NCI-H748 (cell line): ENCODE results near the gene TRAF2.
A peak's percentile ranks its signal among the peaks of the same experiment; 100 is the strongest.

Experiments
- DNase-seq: peaks from one replicate; lab custom pipeline; 2025; ENCODE audit not compliant: unreplicated experiment; lab: John Stamatoyannopoulos, UW

The TRAF2 gene

GRCh38 chr9:136930014-136930413, 43.7 kb downstream of the TRAF2 start:
- no peak for DNase-seq

DNA sequence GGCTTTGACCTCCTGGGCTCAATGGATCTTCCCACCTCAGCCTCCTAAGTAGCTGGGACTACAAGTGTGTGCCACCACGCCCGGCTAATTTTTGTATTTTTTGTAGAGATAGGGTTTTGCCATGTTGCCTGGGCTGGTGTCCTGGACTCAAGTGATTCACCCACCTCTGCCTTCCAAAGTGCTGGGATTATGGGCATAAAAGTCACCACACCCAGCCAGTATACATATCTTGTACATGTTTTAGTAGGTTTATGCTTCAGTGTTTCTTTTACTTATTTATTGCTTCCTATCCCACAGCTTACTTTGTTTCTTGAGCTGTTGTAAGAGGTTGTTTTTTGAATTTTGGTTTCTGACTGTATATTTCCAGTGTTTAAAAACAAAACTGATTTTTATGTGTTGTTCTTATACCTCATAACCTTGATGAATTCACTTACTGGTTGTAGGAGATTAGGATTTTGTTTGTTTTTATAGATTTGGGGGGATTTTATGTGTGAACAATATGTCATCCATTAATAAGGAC, 45.4 kb downstream of the TRAF2 start:
- no peak for DNase-seq

GRCh38 chr9:136934277-136934676, 48.0 kb downstream of the TRAF2 start:
- DNase-seq: no peak

DNA sequence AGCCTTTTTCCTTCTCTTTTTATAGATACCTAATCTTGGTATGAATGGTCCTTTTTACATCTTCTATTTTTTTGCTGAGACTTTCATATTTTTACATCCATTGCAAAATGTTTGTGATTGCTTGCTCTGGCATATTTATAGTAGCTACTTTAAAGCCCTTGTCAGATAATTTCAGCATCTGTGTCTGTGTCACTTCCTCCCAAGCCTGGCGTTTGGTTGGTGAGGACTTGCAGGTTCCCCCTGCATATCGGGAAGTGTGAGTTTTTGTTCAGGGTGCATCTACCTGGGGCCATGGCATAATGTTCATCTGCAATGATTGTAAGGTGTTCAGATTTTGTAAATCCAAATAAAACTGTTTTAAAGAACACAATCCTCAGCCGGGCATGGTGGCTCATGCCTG, 49.3 kb downstream of the TRAF2 start:
- DNase-seq: no peak

DNA sequence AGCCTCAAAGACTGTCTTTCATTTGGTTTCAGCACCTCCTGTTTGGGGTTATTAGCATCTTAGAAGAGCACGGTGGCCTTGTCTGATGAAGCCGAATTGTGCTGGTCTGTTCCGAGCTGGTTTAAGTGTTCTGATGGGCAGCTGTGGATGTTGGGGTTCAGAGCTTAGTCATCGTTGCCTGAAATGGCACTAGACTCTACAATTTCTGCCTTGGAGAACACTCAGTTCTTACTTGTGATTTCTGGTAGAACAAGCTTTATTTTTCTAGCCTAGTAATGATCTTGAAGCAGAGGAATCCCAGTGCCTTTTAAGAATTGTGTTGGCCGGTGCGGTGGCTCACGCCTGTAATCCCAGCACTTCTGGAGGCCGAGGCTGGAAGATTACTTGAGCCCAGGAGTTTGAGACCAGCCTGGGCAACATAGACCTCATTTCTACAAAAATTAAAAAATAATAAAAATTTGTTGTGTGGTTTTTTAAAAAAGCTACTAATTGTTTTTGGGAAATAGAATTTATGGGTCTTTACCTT, 50.4 kb downstream of the TRAF2 start:
- DNase-seq: no peak

GRCh38 chr9:136937186-136938001, 51.1 kb downstream of the TRAF2 start:
- no peak for DNase-seq

- no peak for DNase-seq
These were observed 53.2 kb downstream of the TRAF2 start for GRCh38 chr9:136939431-136939995.

GRCh38 chr9:136939996-136940525, 53.7 kb downstream of the TRAF2 start:
- DNase-seq: no peak

GRCh38 chr9:136940526-136941230, 54.4 kb downstream of the TRAF2 start:
- DNase-seq: no peak

- DNase-seq: no peak
These were observed 55.2 kb downstream of the TRAF2 start for GRCh38 chr9:136941231-136942111.

DNA sequence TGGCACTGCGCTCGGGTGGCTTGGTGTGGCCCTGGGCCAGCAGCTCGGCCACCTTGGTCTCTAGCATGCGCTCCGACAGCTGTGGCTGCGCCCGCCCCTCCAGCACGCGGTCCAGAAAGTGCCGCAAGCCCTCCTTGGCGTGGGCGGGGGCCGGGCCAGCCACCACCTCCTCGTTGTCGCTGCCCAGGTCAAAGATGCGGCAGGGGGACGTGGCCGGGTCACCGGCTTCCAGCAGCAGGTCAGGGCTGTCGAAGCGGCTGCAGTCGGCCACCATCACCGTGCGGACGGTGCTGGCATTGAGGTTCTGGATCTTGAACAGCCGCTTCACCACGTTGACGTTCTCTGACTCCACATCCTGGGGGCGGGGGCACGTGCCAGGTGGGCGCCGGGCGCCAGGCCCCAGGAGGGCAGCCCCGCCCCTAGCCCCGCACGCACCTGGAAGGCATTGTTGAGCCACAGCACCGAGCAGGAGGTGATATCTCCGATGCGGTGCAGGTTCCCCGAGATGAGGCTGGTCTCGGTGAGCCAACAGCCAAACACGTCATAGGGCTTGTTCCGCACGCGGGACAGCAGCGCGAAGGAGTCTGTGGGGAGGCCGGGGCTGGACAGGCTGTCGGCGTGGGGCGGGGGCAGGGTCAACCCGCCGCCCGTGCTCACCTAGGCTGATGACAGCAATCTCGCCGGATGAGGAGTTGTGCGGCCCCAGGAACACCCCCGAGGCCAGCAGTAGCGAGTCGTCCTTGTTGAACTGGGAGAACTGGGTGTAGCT, 56.0 kb downstream of the TRAF2 start:
- DNase-seq: no peak

GRCh38 chr9:136942881-136943230, 56.5 kb downstream of the TRAF2 start:
- no peak for DNase-seq

DNA sequence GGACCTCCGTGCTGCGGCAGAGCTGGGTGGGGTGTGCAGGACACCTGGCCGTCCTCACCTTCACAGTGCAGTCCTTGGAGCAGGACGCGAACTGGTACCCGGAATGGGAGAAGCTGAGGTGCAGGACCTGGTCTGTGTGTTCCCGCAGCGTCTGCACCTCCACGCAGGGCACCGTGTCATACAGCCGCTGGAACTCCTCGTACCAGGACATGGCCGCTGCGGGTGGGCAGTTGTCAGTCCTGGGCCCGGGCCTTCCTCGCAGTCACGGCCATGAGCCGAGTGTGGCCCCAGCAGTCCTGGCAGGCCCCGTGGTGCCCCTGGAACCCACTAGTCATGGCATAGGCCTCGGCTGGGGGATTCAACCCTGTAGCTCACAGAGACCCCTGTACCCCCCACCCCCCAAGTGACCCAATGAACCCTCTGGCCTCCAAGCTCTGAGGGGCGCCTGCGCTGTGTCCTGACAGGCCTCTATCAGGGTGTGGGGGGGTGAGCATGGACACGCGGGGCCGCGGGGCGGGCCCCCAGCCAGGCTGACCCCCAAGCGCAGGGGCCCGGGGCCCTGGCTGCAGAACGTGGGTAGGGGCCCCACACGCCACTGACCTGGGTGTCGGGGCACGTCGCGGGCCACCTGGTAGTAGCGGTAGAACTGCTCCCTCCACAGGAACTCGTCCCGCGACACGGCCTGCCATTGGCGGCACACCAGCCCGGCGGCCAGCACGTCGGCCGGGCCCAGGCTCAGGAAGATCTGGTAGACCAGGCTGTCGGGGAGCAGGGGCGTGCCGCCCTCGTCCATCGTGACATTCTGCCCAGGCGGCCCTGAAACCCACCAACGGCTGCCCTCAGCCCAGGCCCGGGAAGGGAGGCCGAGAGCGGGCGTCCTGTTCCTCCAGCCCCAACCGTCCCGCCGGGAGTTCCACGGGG, 57.2 kb downstream of the TRAF2 start:
- peak; percentile 53 for DNase-seq

DNA sequence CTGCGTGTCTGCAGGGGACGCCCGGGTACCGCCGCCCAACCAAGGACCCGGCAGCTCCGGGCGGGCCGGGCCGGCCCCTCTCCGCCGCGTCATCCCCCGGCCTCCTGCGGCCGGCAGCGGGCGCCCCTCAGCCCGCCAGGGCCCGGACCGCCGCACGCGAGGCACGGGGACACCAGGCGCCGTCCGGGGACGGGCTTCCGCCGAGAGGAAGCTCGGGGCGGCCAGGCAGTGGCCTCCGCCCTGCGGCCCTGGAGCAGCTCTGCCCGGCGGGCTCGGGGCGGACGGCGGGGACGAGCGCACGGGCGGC, 57.8 kb downstream of the TRAF2 start:
- no peak for DNase-seq

DNA sequence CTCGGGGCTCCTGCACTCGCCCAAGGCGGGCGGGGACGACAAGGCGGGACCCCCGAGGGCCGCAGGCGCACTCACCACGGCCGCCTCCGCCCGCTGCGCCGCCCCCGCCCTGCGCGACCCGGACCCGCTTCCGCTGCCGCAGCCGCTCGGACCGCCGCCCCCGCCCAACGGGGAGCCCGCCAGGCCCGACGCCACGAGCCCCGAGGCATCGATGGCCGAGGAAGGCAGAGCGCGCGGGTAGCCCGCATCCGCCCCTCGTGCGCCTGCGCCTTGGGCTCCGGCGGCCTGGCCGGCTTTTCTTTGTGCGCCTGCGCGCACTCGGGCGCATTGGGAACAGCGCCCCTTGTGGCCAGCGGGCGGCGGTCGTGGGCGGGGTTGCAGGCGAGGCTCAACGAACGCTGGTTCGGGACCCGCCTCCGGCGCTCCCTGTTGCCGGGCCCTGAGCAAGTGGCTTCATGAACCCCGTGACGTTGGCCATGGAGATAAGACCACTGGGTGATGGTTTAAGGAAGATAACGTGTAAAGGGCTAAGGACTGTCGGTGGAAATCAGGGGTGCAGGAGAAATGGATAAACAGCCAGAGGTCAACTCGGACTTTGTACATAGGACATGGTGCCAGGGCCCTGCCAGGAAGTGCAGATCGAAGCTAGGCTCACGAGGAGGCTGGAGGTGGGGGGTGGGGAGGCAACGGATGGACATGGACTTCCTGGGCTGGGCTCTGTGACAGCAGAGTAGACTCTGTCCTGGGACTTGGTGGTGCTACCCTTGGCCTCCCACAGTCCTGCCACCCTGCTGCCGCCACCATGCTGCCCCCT, 58.4 kb downstream of the TRAF2 start, which contains the start of the genes C8G and FBXW5:
C8G (plus strand) TSS at position 725 of the 814 bp plus-strand sequence; CDS start at position 803, 78 bp downstream.
FBXW5 (minus strand) TSS at position 220 of the 814 bp plus-strand sequence. CDS start 655 bp downstream, outside the sequence.
- peak; percentile 96 for DNase-seq

- no peak for DNase-seq
These were observed 59.3 kb downstream of the TRAF2 start for GRCh38 chr9:136945333-136946227.
